ENCODE data around the gene TRIM41.

The TRIM41 gene

DNA sequence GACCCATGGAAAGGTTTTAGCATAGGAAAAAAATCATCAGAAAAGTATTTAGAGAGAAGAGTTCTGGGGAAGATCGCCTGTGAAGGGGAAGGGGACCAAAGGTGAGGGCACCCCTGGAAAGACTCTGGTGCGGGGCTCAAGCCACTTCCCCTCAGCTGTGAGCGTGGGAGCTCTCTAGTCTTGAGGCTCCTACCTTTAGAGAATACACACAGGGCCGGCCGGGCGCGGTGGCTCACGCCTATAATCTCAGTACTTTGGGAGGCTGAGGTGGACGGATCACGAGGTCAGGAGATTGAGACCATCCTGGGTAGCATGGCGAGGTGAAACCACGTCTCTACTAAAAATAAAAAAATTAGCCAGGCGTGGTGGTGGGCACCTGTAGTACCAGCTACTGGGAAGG, 6.9 kb downstream of the TRIM41 start:
- Histone ChIP-seq H3K4me3 (ENCODE audit: low read length) (no peak overlapping the region), H3K9me3 (ENCODE audit: control insufficient read depth, low read depth, low read length) (no peaks in the 10 kb centered on the region), H3K9ac (ENCODE audit: low read length) (no peak overlapping the region), H3K27me3 (ENCODE audit: control insufficient read depth, insufficient read depth, low read length) (no peaks in the 10 kb centered on the region), H3K36me3 (ENCODE audit: control insufficient read depth, low read depth, low read length) (peaks cover 23% of the 10 kb centered on the region), H3K27ac (ENCODE audit: low read length) (no peak overlapping the region), H3K4me1 (ENCODE audit: control insufficient read depth, low read depth, low read length) (no peaks in the 10 kb centered on the region)

DNA sequence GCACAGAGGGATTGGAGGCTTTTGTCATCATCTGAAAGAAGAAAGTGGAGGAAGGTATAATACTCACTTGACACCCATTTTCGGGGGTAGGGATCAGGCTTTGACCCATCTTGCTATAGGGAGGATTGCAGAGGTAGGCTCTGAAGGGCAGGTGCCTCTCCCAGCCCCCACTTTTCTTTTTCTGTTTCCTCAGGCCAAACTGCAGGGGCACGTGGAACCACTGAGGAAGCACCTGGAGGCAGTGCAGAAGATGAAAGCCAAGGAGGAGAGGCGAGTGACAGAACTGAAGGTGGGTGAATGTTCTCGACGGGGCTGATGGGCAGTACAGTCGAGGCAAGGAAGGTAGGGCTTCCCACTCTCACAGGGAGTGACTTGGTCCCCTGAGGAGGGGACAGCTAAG, 7.5 kb downstream of the TRIM41 start:
- Histone ChIP-seq H3K36me3 (ENCODE audit: control insufficient read depth, low read depth, low read length) (peaks cover 26% of the 10 kb centered on the region), H3K9ac (ENCODE audit: low read length) (no peak overlapping the region), H3K27me3 (ENCODE audit: control insufficient read depth, insufficient read depth, low read length) (no peaks in the 10 kb centered on the region), H3K4me3 (ENCODE audit: low read length) (no peak overlapping the region), H3K27ac (ENCODE audit: low read length) (no peak overlapping the region), H3K4me1 (ENCODE audit: control insufficient read depth, low read depth, low read length) (no peaks in the 10 kb centered on the region), H3K9me3 (ENCODE audit: control insufficient read depth, low read depth, low read length) (no peaks in the 10 kb centered on the region)

DNA sequence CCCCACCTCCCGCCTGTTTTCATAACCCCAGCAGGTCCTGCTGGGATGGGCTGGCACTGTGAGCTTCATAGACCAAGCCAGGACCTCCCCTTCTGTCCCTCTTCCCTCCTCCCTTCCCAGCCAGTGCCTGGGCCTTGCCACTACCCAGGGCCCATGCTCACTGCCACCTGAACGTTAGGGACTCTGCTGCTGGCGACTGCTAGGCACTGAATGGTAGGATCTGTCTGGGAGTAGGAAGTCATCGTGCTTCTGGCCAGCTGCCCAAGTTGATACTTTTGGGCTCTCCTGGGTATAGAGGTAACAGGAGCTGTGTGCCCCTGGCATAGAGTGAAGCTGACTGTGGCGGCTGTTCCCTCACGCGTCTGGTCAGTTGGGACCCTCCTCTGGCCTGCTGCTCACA, 8.4 kb downstream of the TRIM41 start:
- Histone ChIP-seq H3K4me1 (ENCODE audit: control insufficient read depth, low read depth, low read length) (no peaks in the 10 kb centered on the region), H3K27me3 (ENCODE audit: control insufficient read depth, insufficient read depth, low read length) (no peaks in the 10 kb centered on the region), H3K4me3 (ENCODE audit: low read length) (no peak overlapping the region), H3K9ac (ENCODE audit: low read length) (no peak overlapping the region), H3K9me3 (ENCODE audit: control insufficient read depth, low read depth, low read length) (no peaks in the 10 kb centered on the region), H3K36me3 (ENCODE audit: control insufficient read depth, low read depth, low read length) (peaks cover 35% of the 10 kb centered on the region), H3K27ac (ENCODE audit: low read length) (no peak overlapping the region)

DNA sequence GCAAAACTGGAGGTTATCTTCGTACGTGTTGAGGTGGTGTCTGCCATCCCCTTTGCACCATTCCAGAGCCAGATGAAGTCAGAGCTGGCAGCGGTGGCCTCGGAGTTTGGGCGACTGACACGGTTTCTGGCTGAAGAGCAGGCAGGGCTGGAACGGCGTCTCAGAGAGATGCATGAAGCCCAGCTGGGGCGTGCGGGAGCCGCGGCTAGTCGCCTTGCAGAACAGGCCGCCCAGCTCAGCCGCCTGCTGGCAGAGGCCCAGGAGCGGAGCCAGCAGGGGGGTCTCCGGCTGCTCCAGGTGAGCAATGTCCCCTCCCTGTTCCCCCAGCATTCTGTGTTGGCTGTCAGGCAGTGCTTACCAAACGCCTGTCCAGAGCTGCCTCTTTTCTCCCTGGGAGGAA, 9.5 kb downstream of the TRIM41 start:
- Histone ChIP-seq H3K4me3 (ENCODE audit: low read length) (no peak overlapping the region), H3K9ac (ENCODE audit: low read length) (no peak overlapping the region), H3K36me3 (ENCODE audit: control insufficient read depth, low read depth, low read length) (peaks cover 47% of the 10 kb centered on the region)

DNA sequence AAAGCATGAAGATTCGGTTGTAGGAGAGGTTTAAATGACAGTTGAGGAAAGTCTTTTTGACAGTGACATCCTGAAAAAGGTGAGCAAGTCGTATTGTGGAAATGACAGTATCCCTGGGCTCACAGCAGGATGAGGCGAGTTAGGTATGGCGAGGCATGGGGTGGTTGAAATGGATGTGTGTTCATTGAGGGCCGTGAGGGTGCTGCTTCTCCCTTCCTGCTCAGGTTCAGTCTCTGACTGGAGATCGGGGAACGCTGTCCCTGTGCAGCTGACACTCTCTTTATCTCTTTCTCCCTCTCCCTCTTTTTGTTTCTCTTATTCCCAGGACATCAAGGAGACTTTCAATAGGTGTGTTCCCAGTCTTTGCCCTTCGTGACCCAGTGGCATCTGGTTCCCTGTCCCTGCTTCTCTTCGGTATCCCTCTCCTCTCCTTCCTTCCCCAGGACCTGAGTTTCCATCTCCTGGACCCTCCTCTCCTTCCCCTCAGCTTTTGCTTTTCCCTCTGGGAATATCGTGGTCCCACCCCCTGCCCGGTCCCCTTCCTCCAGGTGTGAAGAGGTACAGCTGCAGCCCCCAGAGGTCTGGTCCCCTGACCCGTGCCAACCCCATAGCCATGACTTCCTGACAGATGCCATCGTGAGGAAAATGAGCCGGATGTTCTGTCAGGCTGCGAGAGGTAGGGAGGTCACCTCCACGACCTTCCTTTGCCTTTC, 10.2 kb downstream of the TRIM41 start:
- Histone ChIP-seq H3K9me3 (ENCODE audit: control insufficient read depth, low read depth, low read length) (no peaks in the 10 kb centered on the region), H3K4me3 (ENCODE audit: low read length) (no peak overlapping the region), H3K27ac (ENCODE audit: low read length) (no peak overlapping the region), H3K36me3 (ENCODE audit: control insufficient read depth, low read depth, low read length) (peaks cover 53% of the 10 kb centered on the region), H3K4me1 (ENCODE audit: control insufficient read depth, low read depth, low read length) (no peaks in the 10 kb centered on the region), H3K27me3 (ENCODE audit: control insufficient read depth, insufficient read depth, low read length) (no peaks in the 10 kb centered on the region), H3K9ac (ENCODE audit: low read length) (no peak overlapping the region)

More for the DNA sequence above, 9.5 kb downstream of the TRIM41 start:
- Histone ChIP-seq H3K27me3 (ENCODE audit: control insufficient read depth, insufficient read depth, low read length) (no peaks in the 10 kb centered on the region), H3K4me1 (ENCODE audit: control insufficient read depth, low read depth, low read length) (no peaks in the 10 kb centered on the region), H3K27ac (ENCODE audit: low read length) (no peak overlapping the region), H3K9me3 (ENCODE audit: control insufficient read depth, low read depth, low read length) (no peaks in the 10 kb centered on the region)

DNA sequence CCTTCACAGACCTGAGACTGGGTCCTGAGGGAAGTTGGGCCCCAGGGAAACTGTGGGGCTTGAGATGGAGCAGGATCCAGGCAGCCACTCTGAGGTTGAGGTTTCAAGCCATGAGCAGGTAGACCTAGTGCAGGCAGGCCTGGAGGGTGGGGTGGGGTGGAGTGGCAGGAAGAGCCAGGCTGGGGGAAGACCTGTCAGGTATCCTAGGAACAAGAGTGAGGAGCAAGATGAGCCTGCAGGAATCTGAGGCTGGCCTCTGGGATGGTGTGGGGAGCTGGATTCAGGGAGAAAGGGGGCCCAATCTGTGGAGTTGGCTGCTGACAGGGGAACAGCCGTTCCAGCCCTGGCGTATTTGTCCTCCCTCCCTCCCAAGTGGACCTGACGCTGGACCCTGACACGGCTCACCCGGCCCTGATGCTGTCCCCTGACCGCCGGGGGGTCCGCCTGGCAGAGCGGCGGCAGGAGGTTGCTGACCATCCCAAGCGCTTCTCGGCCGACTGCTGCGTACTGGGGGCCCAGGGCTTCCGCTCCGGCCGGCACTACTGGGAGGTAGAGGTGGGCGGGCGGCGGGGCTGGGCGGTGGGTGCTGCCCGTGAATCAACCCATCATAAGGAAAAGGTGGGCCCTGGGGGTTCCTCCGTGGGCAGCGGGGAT, 10.8 kb downstream of the TRIM41 start:
- Histone ChIP-seq H3K9ac (ENCODE audit: low read length) (no peak overlapping the region), H3K36me3 (ENCODE audit: control insufficient read depth, low read depth, low read length) (peaks cover 60% of the 10 kb centered on the region)

DNA sequence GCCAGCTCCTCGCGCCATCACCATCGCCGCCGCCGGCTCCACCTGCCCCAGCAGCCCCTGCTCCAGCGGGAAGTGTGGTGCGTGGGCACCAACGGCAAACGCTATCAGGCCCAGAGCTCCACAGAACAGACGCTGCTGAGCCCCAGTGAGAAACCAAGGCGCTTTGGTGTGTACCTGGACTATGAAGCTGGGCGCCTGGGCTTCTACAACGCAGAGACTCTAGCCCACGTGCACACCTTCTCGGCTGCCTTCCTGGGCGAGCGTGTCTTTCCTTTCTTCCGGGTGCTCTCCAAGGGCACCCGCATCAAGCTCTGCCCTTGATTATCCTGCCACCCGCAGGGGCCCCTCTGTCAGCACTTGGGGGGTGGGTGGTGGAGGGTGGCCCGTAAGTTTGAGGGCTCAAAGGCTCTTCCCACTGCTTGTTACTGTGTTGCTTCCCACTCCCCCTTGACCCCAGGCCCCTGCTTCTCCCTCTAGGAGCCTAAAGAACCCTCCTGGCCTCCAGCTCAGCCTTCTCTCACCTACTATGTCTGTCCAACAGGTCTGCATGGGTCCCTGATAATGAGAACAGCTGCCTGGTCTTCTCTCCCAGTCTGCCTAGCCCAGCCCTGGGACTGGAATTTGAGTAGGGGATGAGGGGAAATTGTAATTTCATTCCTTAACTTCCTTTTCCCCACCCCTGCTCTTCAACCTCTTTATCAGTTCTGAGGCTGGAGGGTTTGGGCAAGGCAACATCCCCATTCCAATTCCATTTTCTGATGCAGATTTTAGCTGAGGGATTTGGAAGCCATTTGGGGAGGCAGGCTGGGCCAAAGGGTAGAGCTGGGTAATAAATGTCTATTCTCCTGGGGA, 11.6 kb downstream of the TRIM41 start:
- Histone ChIP-seq H3K36me3 (ENCODE audit: control insufficient read depth, low read depth, low read length) (peaks cover 67% of the 10 kb centered on the region), H3K9ac (ENCODE audit: low read length) (no peak overlapping the region), H3K4me1 (ENCODE audit: control insufficient read depth, low read depth, low read length) (no peaks in the 10 kb centered on the region), H3K27ac (ENCODE audit: low read length) (peak overlapping the region; percentile 25), H3K27me3 (ENCODE audit: control insufficient read depth, insufficient read depth, low read length) (no peaks in the 10 kb centered on the region), H3K4me3 (ENCODE audit: low read length) (no peak overlapping the region), H3K9me3 (ENCODE audit: control insufficient read depth, low read depth, low read length) (no peaks in the 10 kb centered on the region)

More for the DNA sequence above, 10.8 kb downstream of the TRIM41 start:
- no peaks in the 10 kb centered on the region for H3K4me1 ChIP-seq (ENCODE audit: control insufficient read depth, low read depth, low read length)
- H3K27ac ChIP-seq (ENCODE audit: low read length), result no peak overlapping the region
- no peak overlapping the region for H3K4me3 ChIP-seq (ENCODE audit: low read length)
- H3K27me3 ChIP-seq (ENCODE audit: control insufficient read depth, insufficient read depth, low read length), result no peaks in the 10 kb centered on the region
- no peaks in the 10 kb centered on the region for H3K9me3 ChIP-seq (ENCODE audit: control insufficient read depth, low read depth, low read length)

DNA sequence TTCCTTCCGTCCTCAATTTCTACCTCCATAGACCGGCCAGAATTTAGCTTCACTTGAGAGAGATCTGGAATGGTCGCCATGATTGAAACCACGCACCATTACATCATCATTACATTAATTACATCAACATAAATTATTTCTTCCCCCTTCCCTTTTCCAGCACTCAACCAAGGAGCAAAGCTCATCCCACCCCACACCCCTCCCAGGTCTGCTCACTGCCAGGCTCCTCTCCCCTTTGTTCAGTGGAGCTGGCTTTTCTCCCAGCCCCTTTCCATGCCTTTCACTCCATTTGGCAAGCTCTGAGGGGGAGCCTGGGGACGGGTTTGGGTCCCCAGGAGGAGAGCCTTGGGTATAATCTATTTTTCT, 12.2 kb downstream of the TRIM41 start:
- Histone ChIP-seq H3K9me3 (ENCODE audit: control insufficient read depth, low read depth, low read length) (no peaks in the 10 kb centered on the region), H3K27me3 (ENCODE audit: control insufficient read depth, insufficient read depth, low read length) (no peaks in the 10 kb centered on the region), H3K4me3 (ENCODE audit: low read length) (no peak overlapping the region), H3K36me3 (ENCODE audit: control insufficient read depth, low read depth, low read length) (peaks cover 72% of the 10 kb centered on the region), H3K27ac (ENCODE audit: low read length) (peak overlapping the region; percentile 25), H3K4me1 (ENCODE audit: control insufficient read depth, low read depth, low read length) (no peaks in the 10 kb centered on the region), H3K9ac (ENCODE audit: low read length) (no peak overlapping the region)

DNA sequence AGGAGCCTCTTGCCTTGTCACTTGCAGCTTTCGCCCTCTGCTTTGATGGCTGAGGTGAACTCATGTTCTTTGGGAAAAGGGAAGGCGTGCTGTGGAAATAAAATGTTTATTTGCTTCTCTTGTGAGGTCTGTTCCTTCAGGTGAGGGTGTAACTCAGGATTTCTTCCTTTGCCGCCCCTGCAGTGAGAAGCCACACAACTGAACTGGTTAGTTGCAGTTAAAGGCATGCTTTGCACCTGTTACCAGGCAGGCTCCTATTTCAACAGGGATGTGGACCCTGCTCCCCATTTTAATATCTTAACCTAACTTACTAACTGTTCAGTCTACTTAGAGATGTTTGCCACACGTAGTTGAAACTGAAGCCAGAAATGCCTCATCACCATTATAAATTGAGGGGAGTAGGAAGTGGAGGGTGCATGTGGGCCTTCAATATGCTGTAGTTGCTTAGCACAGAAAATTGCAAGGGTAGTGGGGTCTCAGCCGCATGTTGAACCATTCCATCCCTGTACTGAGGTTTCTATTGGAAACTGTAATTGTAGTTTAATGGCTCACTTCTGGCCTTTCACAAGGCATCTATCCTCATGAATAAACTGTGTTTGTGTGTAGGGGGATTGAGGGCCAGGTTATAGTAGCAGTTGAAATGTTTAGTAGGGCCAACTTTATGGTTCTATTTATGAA, 12.7 kb downstream of the TRIM41 start:
- Histone ChIP-seq H3K4me3 (ENCODE audit: low read length) (no peak overlapping the region), H3K36me3 (ENCODE audit: control insufficient read depth, low read depth, low read length) (peaks cover 72% of the 10 kb centered on the region), H3K9me3 (ENCODE audit: control insufficient read depth, low read depth, low read length) (no peaks in the 10 kb centered on the region), H3K4me1 (ENCODE audit: control insufficient read depth, low read depth, low read length) (no peaks in the 10 kb centered on the region), H3K27ac (ENCODE audit: low read length) (no peak overlapping the region), H3K27me3 (ENCODE audit: control insufficient read depth, insufficient read depth, low read length) (no peaks in the 10 kb centered on the region), H3K9ac (ENCODE audit: low read length) (no peak overlapping the region)

DNA sequence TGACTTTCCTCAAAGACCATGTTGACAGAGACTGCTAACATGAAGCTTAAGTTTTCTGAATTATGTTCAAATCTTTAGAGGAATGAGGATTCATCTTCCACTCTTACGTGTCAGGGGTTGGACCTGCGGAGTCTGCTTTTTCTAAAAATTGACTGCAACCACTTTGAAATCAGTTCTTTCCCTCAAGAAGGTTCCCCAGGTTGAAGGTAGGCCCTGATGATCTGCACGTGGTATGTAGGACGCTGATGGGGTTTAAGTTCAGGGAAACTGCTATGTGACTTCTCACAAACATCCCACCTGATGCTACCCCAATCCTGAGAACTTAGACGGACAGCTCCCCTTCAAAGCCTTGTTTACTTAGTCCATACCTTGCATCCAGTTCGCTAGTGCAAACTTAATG, 13.4 kb downstream of the TRIM41 start:
- Histone ChIP-seq H3K9ac (ENCODE audit: low read length) (no peak overlapping the region), H3K4me1 (ENCODE audit: control insufficient read depth, low read depth, low read length) (peaks cover under 1% of the 10 kb centered on the region), H3K27ac (ENCODE audit: low read length) (no peak overlapping the region)

DNA sequence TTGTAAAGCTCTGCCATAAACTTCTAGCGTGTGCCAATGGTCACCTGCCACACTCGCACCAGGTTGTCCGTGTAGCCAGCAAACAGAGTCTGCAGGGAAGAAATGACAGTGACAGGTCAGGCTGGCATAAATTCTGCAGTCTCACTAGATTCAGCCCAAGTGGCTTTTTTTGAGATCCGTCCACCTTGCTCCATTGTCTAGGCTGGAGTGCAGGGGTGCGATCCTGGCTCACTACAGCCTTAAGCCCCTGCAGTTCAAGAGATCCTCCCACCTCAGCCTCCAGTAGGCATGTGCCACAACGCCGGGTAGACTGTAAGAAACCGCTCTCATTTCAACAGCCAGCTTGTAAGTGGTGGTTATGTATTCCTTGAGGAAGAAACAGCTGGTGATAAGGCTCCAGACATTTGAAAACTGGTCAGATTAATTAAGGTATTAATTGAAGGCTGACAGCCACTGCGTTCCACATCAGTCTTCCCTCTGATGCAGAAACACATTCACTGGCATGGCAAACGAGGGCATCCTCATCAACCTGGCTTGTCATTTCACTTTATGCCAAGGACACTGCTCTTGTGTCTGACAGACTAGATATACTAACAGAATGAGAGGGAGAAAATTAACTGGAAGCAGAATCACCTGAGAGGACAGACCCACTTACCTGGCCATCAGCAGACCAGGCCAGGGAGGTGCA, 14.0 kb downstream of the TRIM41 start:
- Histone ChIP-seq H3K4me1 (ENCODE audit: control insufficient read depth, low read depth, low read length) (peaks cover 7% of the 10 kb centered on the region), H3K27ac (ENCODE audit: low read length) (no peak overlapping the region), H3K9ac (ENCODE audit: low read length) (no peak overlapping the region), H3K27me3 (ENCODE audit: control insufficient read depth, insufficient read depth, low read length) (no peaks in the 10 kb centered on the region), H3K4me3 (ENCODE audit: low read length) (no peak overlapping the region), H3K9me3 (ENCODE audit: control insufficient read depth, low read depth, low read length) (no peaks in the 10 kb centered on the region), H3K36me3 (ENCODE audit: control insufficient read depth, low read depth, low read length) (peaks cover 76% of the 10 kb centered on the region)

More for the DNA sequence above, 13.4 kb downstream of the TRIM41 start:
- Histone ChIP-seq H3K4me3 (ENCODE audit: low read length) (no peak overlapping the region), H3K9me3 (ENCODE audit: control insufficient read depth, low read depth, low read length) (no peaks in the 10 kb centered on the region), H3K36me3 (ENCODE audit: control insufficient read depth, low read depth, low read length) (peaks cover 75% of the 10 kb centered on the region), H3K27me3 (ENCODE audit: control insufficient read depth, insufficient read depth, low read length) (no peaks in the 10 kb centered on the region)
